Measurements from ENCODE around the gene TXNDC5.
A peak's percentile ranks its signal among the peaks of the same experiment; 100 is the strongest.
"Not testable (repeated sequence)": the region's sequence is repeated elsewhere in the genome, so short reads cannot be mapped to it uniquely, and the experiment has no call there.

Gene TXNDC5

DNA sequence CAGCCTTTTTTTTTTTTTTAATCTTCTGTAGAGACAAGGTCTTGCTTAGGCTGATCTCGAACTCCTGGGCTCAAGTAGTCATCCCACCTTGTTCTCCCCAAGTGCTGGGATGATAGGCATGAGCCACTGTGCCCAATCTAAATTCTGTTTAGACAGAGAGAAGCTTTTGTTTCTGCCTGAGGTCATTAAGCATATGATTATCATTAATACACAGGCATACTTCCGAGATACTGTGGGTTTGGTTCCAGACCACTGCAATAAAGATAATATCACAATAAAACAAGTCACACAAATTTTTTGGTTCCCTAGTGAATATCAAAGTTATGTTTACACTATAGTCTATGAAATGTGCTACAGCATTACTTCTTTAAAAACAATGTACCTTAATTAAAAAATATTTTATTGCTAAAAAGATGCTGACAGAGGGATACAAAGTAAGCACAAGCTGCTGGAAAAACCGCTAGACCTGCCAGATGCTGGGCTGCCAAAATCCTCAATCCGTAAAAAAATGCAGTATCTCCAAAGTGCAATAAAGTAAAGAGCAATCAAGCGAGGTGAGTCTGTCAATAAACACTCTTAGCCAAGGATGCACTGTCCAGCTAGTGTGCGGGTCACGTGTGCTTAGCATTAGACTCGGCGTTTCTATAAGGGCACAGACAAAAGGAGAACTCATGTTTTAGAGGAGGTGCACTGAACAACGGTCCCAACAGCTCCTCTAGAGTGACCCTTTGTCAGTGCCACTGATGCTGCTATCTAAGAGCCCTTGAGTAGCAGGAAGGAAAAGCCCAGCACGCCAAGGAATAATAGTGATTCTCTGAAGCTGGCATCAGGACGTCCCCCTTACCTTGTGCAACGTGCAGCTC is 16.1 kb downstream of the TXNDC5 start:
- DNase-seq, result no peak

DNA sequence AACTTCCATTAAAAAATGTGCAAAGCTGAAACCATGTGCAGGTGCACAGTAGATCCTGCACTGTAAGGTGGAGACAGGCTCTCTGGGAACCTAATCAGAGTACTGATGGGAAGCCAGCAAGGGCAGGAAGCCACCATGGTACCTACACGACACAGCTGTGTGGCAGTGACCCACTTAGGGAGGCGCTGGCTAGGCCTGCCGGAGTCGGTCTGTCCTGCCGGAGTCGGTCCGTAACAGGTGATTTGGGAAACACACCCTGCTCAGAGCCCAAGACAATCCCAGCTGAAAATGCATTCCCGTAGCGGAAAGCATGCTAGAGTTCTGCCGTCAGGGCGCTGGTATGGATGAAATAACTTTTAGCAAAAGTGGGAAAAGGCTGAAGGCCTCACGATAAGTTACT is 17.2 kb downstream of the TXNDC5 start:
- no peak for DNase-seq

DNA sequence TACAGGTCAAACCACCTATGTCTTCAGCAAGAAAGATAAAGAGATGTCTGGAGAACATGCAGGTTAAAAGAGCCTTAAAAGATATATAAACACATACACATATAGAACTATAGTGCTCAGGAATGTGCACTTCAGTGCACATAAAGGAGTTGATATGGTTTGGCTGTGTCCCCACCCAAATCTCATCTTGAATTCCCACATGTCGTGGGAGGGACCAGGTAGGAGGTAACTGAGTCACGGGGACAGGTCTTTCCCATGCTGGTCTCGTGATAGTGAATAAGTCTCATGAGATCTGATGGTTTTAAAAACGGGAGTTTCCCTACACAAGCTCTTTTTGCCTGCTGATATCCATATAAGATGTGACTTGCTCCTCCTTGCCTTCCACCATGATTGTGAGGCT is 18.2 kb downstream of the TXNDC5 start:
- not testable (repeated sequence) for DNase-seq

DNA sequence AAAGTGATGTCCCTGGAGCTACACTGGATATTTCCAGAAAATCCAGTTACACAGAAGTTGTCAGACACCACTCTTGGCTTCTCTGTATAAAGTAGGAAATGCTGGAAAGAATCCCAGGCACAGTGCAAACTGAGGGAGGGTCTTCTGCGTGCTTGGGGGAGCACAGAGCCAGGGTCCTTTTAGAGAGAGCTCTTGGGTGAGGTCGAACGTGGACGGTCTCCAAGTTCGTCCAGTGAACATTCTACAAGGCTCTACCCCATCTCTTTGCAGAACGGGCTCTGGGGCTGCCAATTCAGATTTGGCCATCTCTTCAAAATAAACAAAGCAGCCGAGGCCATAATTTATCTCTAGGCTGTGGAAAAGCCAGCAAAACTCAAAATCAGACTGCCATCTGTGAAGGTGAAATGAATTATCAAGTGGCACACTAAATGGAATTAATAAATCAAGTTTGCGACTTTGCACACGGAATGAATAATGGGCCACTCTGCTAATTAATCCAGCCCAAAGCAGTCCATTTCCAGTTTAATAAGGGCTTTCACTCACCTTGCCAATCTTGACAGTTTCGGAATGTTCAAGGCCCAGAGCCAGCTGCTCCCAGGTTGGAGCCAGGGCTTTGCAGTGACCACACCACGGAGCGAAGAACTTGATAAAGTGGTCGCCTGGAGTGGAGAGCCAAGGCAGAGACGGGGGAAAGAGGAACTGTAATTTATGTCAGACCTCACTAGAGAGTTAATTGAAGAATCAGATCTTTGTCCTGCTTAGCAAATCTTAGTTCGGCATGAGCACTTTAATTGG is 19.3 kb downstream of the TXNDC5 start:
- no peak for DNase-seq

DNA sequence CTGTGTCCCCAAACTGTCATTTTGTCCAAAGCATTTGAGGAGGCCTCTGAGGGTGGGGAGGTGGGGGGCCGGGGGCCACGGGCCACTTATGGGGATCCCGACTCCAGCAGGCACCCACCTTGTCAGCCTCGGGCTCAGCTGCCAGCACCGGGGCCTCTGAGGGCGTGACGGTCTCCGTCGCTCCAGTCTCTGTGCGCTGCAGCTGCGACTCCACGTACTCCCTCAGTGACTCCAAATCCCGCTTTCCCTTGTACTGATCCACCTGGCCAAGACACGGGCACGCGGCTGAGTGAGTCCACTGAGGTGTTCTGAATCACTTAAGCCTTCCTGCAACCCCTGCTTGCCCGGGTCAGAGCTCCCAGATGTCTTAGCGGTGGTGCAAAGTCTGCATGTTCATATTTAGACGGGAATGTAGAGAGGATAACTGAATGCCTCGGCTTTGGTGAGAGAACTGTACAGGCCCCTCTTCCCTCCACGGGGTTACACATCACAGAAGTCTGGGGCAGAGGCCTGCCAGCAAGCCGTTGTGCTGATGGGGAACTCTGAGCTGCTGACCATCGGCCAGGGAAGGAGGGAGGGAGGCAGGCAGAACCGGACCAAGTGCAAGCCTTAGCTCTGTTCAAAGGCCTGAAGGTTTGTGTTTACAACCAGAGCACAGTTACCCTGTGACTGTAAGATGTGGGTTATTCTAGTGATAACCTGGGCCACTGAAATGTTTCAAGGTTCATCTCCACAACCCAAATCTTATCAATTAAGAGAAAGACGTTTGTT is 21.8 kb downstream of the TXNDC5 start:
- DNase-seq, result no peak

DNA sequence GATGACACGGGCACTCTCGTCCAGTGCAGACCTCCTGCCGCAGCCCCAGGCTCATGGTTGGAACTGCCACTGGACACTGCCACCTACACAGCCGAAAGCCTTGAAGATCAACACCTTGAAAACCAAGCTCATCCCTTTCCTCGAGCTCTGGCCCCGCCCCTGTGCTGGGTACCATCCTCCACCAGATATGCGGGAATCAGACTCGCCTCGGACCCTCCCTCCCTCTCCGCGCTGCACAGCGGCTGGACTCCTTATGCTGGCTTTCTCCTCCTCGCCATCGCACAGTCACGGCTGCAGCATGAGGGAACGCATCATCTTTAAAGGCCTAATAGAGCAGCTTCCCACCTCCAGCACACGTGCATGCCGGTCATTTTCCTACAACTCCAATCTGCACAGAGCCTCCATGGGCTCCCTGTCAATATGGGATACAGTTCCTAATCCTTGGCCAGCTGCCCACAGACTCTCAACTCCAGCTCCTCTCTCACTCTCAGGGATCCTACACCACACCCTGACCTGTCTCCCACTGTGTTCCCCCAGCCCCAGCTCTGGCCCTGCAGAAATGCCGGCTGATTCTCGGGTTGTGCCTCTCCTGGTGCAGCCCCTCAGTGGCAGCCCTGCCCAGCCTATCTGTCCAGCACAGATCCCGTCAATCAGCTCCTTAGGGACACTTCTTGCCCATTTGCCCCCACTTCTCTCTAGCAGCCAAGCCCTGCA is 23.2 kb downstream of the TXNDC5 start:
- no peak for DNase-seq

DNA sequence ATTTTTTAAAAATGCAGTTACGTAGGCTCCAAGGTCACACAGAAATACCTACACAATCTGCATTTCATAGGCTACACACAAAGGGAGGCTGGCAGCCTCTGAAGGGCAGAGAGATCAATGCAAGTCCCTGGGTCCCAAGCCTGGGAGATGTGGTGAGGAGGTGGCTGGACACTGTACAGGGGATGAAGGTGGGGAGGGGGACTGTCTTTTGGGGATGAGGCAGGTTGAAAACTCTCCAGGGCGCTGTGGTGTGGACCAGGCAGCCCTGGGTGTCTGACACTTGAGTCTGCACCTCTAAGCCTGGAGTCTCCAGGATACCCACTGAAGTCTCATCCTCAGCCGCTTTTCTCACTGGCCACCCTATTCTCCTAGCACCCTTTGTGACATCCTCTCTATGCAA is 24.5 kb downstream of the TXNDC5 start:
- DNase-seq, result no peak

DNA sequence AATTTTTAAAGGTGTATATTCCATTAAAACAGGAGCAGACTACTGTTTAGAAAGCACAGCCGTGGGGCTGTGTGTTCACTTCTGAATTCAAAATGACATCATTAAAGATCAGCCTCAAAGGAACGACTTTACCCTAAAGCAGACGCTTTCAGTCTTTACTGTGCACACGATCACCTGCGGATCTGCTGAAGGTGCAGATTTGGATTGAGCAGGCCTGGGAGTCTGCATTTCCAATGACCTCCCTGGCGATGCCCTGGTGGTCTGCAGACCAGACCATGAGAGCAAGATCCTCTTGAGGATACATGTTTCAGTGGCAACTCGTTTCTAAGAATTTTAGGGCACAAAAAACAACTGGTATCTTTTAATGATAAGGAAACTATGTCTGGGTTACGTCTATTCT is 27.2 kb downstream of the TXNDC5 start:
- DNase-seq, result no peak

DNA sequence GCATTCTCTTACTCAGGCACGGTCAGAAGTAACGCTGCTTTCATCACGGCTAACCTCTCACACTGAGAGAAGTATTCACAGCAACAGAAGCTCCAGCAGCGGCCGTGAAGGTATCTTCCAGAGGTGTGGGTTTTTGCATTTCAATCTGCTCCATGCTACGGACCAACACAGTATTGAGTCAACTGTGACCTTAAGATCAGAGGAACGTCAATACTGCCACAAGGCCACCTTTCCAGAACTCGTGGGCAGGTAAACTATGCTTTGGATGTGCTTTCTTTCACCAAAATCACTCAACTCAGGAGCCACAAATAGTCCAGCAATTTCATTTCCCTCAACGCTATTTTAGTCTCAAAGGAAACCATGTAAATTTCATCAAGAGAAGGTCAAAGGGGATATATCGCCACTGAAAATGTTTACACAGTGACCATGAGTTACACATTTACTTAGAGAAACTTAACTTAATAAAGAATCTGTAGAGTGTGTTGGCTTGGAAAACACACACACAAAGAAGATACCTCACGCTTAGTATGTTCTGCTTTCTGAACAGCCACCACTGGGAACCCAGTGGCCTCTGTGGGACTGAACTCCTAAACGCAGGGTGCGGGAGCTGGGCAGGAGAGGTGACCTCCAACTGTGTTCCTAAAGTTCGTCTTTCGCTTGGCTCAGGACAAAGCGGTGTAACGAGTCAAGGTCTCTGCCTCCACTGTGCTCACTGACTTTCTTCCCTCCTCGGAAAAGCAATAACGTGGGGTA is 27.9 kb downstream of the TXNDC5 start:
- no peak for DNase-seq

DNA sequence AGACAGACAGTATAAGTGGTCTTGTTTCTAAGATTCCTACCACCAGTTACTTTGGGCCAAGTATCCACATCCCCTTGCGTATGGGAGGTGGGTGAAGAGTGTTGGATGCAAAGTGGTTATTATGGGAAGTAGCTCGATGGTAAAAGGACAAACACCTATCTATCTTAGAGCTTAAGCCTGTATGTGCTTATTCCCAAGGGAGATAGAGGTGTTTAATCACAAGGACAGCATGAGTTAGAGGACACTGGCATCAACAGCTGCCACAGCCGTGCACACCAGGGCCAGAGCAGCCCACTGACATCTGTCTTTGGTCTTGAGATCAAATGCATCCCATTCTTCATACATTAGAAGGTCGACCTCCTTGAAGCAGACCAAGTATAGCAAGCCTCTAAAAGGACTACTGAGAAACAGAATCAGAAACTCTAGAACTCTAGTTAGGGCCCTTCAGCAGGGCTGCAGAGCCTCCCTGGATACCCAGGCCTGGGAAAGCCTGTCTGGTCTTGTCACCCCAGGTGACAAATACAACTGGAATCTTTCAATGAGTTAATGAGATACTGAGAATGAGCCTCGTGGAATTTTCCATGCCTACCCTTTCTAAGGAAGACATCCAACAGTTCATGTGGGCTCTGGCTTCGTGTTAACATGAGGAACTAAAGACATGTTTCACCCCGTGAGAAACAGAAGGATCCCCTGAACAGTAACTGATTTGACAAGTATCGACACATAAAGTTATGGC is 28.7 kb downstream of the TXNDC5 start:
- DNase-seq, result no peak

DNA sequence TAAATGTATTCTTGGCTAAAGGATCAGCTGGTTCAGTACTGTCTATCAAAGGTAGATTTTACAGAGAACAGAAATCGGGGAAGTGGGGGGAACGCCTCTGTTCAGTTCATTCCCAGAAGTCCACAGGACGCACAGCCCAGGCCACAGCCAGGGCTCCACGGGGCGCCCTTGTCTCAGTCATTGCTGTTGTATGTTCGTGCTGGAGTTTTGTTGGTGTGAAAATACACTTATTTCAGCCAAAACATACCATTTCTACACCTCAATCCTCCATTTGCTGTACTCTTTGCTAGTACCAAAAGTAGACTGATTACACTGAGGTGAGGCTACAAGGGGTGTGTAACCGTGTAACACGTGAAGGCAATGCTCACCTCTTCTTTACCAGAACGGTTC is 29.9 kb downstream of the TXNDC5 start:
- DNase-seq, result no peak

DNA sequence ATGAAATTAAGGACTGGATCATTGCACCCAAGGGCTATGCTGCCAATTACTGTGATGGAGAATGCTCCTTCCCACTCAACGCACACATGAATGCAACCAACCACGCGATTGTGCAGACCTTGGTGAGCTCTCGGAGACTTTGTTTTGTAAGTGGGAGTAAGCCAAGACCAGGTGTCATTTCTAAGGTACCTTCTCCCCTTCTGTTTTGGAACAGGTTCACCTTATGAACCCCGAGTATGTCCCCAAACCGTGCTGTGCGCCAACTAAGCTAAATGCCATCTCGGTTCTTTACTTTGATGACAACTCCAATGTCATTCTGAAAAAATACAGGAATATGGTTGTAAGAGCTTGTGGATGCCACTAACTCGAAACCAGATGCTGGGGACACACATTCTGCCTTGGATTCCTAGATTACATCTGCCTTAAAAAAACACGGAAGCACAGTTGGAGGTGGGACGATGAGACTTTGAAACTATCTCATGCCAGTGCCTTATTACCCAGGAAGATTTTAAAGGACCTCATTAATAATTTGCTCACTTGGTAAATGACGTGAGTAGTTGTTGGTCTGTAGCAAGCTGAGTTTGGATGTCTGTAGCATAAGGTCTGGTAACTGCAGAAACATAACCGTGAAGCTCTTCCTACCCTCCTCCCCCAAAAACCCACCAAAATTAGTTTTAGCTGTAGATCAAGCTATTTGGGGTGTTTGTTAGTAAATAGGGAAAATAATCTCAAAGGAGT is 30.4 kb downstream of the TXNDC5 start:
- no peak for DNase-seq

DNA sequence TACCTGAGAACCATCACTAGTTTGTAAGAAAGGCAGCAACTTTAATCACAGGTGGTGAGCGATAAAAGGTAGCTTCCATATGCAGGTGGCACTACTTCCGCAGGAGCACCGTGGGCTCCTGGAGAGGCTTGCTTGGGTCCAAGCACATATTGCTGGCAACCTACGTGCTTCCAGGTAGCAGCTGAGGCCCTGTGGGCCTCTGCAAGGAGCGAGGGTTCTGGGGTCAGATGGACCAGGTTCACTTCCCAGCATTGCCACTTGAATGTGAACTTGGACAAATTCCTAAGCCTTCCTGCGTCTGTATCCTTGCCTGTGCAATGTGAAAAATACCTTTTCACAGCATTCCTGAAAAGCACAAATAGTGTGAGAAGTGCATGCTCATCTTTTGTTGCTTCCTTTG is 31.0 kb downstream of the TXNDC5 start:
- no peak for DNase-seq

- DNase-seq, result no peak
Measured at GRCh38 chr6:7879043-7879442, 31.5 kb downstream of the TXNDC5 start.

DNA sequence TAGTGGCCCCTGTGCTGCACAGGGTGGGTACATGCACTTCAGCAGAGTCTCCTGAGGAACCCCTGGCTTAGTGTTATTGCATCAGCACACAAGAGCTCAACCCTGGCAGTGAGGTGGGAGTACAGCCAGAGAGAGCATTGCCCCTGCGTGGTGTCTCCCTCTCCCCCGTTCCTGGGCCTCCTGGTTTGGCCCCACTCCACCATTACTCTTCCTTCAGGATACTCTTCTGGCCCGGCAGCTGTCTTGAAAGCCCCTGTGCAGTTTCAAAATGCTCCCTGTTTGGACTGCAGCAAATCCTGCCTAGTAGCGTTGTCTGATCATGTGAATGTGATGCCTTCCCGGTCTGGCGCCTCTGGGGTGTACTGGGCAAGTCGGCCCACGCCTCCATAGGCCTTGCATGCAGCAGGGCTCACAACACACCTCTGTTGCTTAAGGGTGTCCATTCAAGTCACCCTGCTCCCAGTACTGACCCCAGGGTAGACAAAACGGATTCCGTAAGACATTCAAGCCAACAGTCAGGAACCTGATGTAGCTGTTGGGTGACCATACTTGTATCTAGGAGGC is 32.1 kb downstream of the TXNDC5 start:
- no peak for DNase-seq

GRCh38 chr6:7868926-7869325 is 41.7 kb downstream of the TXNDC5 start:
- no peak for DNase-seq

DNA sequence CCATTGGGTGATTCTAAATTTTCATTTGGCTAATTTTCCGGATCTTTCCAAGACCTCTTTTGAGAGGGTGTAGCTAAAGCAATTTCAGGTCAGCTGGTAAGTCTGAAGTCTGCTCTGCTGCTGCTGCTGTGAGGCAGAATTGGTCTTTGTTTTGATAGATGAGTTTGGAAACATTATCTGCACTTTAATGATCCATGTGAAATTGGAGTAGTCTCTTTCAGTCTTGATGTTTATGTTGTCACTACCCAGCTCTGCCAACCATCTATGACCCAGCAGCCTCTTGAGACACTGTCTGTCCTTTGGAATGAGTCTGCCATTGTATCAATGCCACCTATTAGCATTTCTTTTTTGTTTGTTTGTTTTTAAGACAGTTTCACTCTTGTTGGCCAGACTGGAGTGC is 44.1 kb downstream of the TXNDC5 start:
- DNase-seq, result no peak

DNA sequence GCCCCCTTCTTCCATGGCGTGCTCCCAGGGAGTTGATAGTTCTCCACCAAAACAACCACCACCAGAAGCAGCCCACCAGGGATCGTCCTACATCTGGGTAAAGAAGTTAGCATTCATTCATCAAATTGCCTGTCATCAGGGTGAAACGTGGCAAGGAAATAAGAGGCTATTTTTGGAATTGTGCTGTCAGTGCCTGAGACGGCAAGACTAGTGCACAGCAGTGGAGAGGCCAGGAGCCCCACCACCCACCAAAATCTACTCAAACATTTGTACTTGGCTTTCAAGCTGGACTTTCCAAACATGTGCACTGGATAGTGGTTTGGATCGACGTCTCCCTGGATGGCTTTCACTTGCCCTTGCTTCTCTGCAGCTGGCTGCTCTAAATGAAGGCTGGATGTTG is 44.8 kb downstream of the TXNDC5 start:
- DNase-seq, result no peak

- peak in 1 of 2 experiments; percentile 22 for DNase-seq
Measured at GRCh38 chr6:7859591-7859990, 51.0 kb downstream of the TXNDC5 start.

GRCh38 chr6:7851780-7852179 is 58.8 kb downstream of the TXNDC5 start:
- DNase-seq, result no peak
